ENCODE data around the gene WNT9B.

DNA sequence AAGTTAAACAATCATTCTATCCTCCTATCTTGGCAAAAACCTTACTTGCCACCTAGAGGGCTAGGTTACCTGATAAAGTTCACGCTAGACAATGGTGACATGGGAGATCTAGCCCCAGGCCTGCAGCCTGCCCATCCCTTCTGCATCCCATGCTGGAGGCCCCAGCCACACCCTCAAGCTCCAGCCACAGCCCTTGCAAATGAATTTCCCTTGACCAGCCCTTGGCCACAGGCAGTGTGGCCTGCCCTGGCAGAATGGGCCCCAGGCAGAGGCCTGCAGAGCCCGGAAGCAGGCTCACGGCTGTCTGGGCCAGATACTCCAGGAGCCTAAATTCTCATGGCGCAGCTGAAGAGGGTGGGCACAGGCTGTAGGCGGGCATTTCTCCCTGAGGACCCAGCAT, 47.8 kb upstream of the WNT9B start:
- TF ChIP-seq, protein P1, sequence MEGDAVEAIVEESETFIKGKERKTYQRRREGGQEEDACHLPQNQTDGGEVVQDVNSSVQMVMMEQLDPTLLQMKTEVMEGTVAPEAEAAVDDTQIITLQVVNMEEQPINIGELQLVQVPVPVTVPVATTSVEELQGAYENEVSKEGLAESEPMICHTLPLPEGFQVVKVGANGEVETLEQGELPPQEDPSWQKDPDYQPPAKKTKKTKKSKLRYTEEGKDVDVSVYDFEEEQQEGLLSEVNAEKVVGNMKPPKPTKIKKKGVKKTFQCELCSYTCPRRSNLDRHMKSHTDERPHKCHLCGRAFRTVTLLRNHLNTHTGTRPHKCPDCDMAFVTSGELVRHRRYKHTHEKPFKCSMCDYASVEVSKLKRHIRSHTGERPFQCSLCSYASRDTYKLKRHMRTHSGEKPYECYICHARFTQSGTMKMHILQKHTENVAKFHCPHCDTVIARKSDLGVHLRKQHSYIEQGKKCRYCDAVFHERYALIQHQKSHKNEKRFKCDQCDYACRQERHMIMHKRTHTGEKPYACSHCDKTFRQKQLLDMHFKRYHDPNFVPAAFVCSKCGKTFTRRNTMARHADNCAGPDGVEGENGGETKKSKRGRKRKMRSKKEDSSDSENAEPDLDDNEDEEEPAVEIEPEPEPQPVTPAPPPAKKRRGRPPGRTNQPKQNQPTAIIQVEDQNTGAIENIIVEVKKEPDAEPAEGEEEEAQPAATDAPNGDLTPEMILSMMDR (conservative IDR thresholded peaks at IDR 0.05; ENCODE audit: low read depth in 2 of 2) = no peak
- TF ChIP-seq EZH2phosphoT487 (IDR thresholded peaks at IDR 0.05; ENCODE audit: unreplicated experiment) = no peak
- TF ChIP-seq, protein P2, sequence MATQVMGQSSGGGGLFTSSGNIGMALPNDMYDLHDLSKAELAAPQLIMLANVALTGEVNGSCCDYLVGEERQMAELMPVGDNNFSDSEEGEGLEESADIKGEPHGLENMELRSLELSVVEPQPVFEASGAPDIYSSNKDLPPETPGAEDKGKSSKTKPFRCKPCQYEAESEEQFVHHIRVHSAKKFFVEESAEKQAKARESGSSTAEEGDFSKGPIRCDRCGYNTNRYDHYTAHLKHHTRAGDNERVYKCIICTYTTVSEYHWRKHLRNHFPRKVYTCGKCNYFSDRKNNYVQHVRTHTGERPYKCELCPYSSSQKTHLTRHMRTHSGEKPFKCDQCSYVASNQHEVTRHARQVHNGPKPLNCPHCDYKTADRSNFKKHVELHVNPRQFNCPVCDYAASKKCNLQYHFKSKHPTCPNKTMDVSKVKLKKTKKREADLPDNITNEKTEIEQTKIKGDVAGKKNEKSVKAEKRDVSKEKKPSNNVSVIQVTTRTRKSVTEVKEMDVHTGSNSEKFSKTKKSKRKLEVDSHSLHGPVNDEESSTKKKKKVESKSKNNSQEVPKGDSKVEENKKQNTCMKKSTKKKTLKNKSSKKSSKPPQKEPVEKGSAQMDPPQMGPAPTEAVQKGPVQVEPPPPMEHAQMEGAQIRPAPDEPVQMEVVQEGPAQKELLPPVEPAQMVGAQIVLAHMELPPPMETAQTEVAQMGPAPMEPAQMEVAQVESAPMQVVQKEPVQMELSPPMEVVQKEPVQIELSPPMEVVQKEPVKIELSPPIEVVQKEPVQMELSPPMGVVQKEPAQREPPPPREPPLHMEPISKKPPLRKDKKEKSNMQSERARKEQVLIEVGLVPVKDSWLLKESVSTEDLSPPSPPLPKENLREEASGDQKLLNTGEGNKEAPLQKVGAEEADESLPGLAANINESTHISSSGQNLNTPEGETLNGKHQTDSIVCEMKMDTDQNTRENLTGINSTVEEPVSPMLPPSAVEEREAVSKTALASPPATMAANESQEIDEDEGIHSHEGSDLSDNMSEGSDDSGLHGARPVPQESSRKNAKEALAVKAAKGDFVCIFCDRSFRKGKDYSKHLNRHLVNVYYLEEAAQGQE (IDR thresholded peaks at IDR 0.05; ENCODE audit: unreplicated experiment) = no peak
- TF ChIP-seq POLR2AphosphoS5 (IDR thresholded peaks at IDR 0.05; ENCODE audit: low read depth) = no peak
- no peak for TF ChIP-seq STAT1 (IDR thresholded peaks at IDR 0.05; ENCODE audit: unreplicated experiment)
- TF ChIP-seq EZH2 (IDR thresholded peaks at IDR 0.05; ENCODE audit: low read depth, unreplicated experiment) = no peak

Data from GM23338 (cell line).